HCT116 (cell line): Measurements from ENCODE around the gene KLF3.

ENCODE experiments used
- CBX3 ChIP-seq: IDR thresholded peaks from 2 replicates; pipeline ENCODE4 v1.6.1; 2012; ENCODE audit warnings: low read depth
- CEBPB ChIP-seq: IDR thresholded peaks from 2 replicates; pipeline ENCODE4 v1.6.1; 2012; ENCODE audit warnings: low read depth
- EGR1 ChIP-seq: IDR thresholded peaks from 2 replicates; pipeline ENCODE4 v1.6.1; 2012; ENCODE audit warnings: low read depth
- EZH2 ChIP-seq: fragments of 200-600 bp; sonication (generic); IDR thresholded peaks from 2 replicates; pipeline ENCODE4 v1.6.1; 2017; ENCODE audit warnings: antibody characterized with exemption, mixed run types
- FOSL1 ChIP-seq: IDR thresholded peaks from 2 replicates; pipeline ENCODE4 v1.6.1; 2012; ENCODE audit warnings: low read depth
- POLR2A ChIP-seq: IDR thresholded peaks from 2 replicates; pipeline ENCODE4 v1.7.0; 2011; ENCODE audit warnings: borderline replicate concordance; ENCODE audit not compliant: insufficient read depth, insufficient read length; ENCODE audit errors: extremely low read depth
- POLR2AphosphoS5 ChIP-seq: IDR thresholded peaks from 2 replicates; pipeline ENCODE4 v1.6.1; 2011; ENCODE audit warnings: mild to moderate bottlenecking, low read depth, low read length, moderate library complexity
- RAD21 ChIP-seq: IDR thresholded peaks from 2 replicates; pipeline ENCODE4 v1.6.1; 2012; ENCODE audit warnings: low read depth, mild to moderate bottlenecking
- SIN3A ChIP-seq: IDR thresholded peaks from 2 replicates; pipeline ENCODE4 v1.6.1; 2012; ENCODE audit warnings: low read depth
- TF ChIP-seq, protein P1 (sequence below), 3 experiments: fragments of 200-600 bp in 1 of 3; sonication (generic) in 1 of 3; IDR thresholded peaks in 2 of 3; conservative IDR thresholded peaks in 1 of 3; 2 replicates each; pipeline ENCODE4 v1.5.1; 2012 to 2017; ENCODE audit warnings: low read depth in 2 of 3, low read length in 2 of 3, antibody characterized with exemption in 1 of 3, borderline replicate concordance in 1 of 3, control low read depth in 1 of 3, mild to moderate bottlenecking in 1 of 3, mixed read lengths in 1 of 3, mixed run types in 1 of 3, moderate library complexity in 1 of 3; ENCODE audit not compliant: insufficient read depth in 1 of 3
- TF ChIP-seq, protein P2 (sequence below): IDR thresholded peaks from 2 replicates; pipeline ENCODE4 v1.6.1; 2012

- TF ChIP-seq POLR2AphosphoS5: peak; percentile 24; the same call in 1 of the 2 replicates
- no peak for TF ChIP-seq CBX3
- TF ChIP-seq EZH2: no peak
- no peak for TF ChIP-seq FOSL1
- TF ChIP-seq POLR2A: no peak
- TF ChIP-seq, protein P1, sequence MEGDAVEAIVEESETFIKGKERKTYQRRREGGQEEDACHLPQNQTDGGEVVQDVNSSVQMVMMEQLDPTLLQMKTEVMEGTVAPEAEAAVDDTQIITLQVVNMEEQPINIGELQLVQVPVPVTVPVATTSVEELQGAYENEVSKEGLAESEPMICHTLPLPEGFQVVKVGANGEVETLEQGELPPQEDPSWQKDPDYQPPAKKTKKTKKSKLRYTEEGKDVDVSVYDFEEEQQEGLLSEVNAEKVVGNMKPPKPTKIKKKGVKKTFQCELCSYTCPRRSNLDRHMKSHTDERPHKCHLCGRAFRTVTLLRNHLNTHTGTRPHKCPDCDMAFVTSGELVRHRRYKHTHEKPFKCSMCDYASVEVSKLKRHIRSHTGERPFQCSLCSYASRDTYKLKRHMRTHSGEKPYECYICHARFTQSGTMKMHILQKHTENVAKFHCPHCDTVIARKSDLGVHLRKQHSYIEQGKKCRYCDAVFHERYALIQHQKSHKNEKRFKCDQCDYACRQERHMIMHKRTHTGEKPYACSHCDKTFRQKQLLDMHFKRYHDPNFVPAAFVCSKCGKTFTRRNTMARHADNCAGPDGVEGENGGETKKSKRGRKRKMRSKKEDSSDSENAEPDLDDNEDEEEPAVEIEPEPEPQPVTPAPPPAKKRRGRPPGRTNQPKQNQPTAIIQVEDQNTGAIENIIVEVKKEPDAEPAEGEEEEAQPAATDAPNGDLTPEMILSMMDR (IDR thresholded peaks at IDR 0.05 in 2 of 3, conservative IDR thresholded peaks at IDR 0.05 in 1 of 3; ENCODE audit: borderline replicate concordance in 1 of 3, insufficient read depth in 1 of 3, low read depth in 2 of 3, low read length in 2 of 3): peak in 2 of 3 experiments; percentile 82 to 94; a peak in 4 of 6 replicates
- TF ChIP-seq, protein P2, sequence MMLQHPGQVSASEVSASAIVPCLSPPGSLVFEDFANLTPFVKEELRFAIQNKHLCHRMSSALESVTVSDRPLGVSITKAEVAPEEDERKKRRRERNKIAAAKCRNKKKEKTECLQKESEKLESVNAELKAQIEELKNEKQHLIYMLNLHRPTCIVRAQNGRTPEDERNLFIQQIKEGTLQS: no peak
- TF ChIP-seq SIN3A: no peak
- TF ChIP-seq CEBPB: no peak
- TF ChIP-seq RAD21: no peak
- no peak for TF ChIP-seq EGR1
These were observed 11.4 kb downstream of the KLF3 start for GRCh38 chr4:38675146-38676121.
